DMS 273 (cell line): Measurements from ENCODE around the gene SLC41A2.
"Not testable (repeated sequence)": the region's sequence is repeated elsewhere in the genome, so short reads cannot be mapped to it uniquely, and the experiment has no call there.

Experiments used
- DNase-seq: peaks from one replicate; lab custom pipeline; 2025; ENCODE audit not compliant: unreplicated experiment; lab: John Stamatoyannopoulos, UW

Gene SLC41A2

GRCh38 chr12:104964856-104965205 is 6.7 kb upstream of the SLC41A2 start:
- no peak for DNase-seq

GRCh38 chr12:104964167-104964855 is 6.2 kb upstream of the SLC41A2 start:
- peak; percentile 2 for DNase-seq

GRCh38 chr12:104963757-104964156 is 5.7 kb upstream of the SLC41A2 start:
- no peak for DNase-seq

GRCh38 chr12:104960464-104960863 is 2.4 kb upstream of the SLC41A2 start:
- no peak for DNase-seq

GRCh38 chr12:104959335-104959841 is 1.3 kb upstream of the SLC41A2 start:
- DNase-seq = peak; percentile 39

- peak; percentile 50 for DNase-seq
Measured at GRCh38 chr12:104958805-104959334, 780 bp upstream of the SLC41A2 start.

- DNase-seq = peak; percentile 66
Measured at GRCh38 chr12:104957719-104958000, 430 bp downstream of the SLC41A2 start.

- DNase-seq = peak; percentile 43
Measured at GRCh38 chr12:104956870-104957718, 996 bp downstream of the SLC41A2 start.

GRCh38 chr12:104955703-104956102 is 2.4 kb downstream of the SLC41A2 start:
- no peak for DNase-seq

- DNase-seq = no peak
Measured at GRCh38 chr12:104953323-104953722, 4.8 kb downstream of the SLC41A2 start.

- DNase-seq = no peak
Measured at GRCh38 chr12:104952816-104953215, 5.3 kb downstream of the SLC41A2 start.

- DNase-seq = no peak
Measured at GRCh38 chr12:104951759-104952509, 6.2 kb downstream of the SLC41A2 start.

- DNase-seq = not testable (repeated sequence)
Measured at GRCh38 chr12:104948716-104949115, 9.4 kb downstream of the SLC41A2 start.

- DNase-seq = no peak
Measured at GRCh38 chr12:104944252-104944651, 13.8 kb downstream of the SLC41A2 start.

- peak; percentile 4 for DNase-seq
Measured at GRCh38 chr12:104943401-104943800, 14.7 kb downstream of the SLC41A2 start.

- peak; percentile 26 for DNase-seq
Measured at GRCh38 chr12:104942075-104942474, 16.0 kb downstream of the SLC41A2 start.

GRCh38 chr12:104941454-104941853 is 16.6 kb downstream of the SLC41A2 start:
- no peak for DNase-seq

GRCh38 chr12:104939089-104939488 is 19.0 kb downstream of the SLC41A2 start:
- no peak for DNase-seq

GRCh38 chr12:104938371-104938770 is 19.7 kb downstream of the SLC41A2 start:
- DNase-seq = peak; percentile 12

- DNase-seq = no peak
Measured at GRCh38 chr12:104935886-104936285, 22.2 kb downstream of the SLC41A2 start.

GRCh38 chr12:104933778-104934177 is 24.3 kb downstream of the SLC41A2 start:
- DNase-seq = no peak
